Activated naive CD8-positive, alpha-beta T cell (primary cell): ENCODE data around the gene APBA2.
"Not testable (repeated sequence)": the region's sequence is repeated elsewhere in the genome, so short reads cannot be mapped to it uniquely, and the experiment has no call there.

Experiments used
- H3K27ac Mint-ChIP-seq: one replicate; pipeline ENCODE4 v1.8.0; 2021; ENCODE audit warnings: mixed read lengths
- H3K27me3 Mint-ChIP-seq: one replicate; pipeline ENCODE4 v1.8.0; 2021; ENCODE audit warnings: mixed read lengths
- H3K36me3 Mint-ChIP-seq: one replicate; pipeline ENCODE4 v1.8.0; 2021; ENCODE audit warnings: mixed read lengths
- H3K4me1 Mint-ChIP-seq: one replicate; pipeline ENCODE4 v1.8.0; 2021; ENCODE audit warnings: low read depth, mixed read lengths
- H3K4me3 Mint-ChIP-seq: one replicate; pipeline ENCODE4 v1.8.0; 2021; ENCODE audit warnings: mild to moderate bottlenecking, mixed read lengths
- H3K9me3 Mint-ChIP-seq: one replicate; pipeline ENCODE4 v1.8.0; 2021; ENCODE audit warnings: low read depth, mixed read lengths

The APBA2 gene

DNA sequence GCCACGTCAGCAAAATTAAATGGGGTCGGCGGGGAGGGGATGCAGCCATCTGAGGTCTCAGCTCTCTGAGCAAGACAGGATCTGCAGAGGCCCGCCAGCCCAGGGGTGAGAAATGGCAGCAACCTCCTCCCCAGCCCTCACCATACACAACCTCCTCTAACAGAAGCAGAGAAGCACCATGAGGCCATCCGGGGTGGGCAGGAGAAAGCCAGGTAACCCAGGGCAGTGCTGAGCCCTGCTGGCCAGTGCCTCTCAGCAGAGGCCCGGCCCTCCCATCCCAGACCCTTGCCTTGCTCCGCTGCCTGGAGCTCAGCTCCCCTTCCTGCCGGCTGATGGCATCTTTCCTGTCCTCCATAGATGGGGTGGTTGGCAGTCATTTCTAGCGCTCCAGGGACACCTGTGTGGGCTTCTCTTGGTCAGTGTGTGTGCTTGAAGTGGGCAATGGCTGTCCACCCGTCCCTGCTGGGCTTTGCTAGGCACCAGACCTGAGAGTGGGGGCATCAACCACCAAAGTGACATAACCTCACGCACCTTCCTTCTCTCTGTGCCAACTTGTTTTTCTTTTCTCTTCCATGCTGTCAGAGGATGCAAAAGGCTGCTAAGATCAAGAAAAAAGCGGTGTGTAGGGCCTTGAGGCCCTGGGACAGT, 208.0 kb downstream of the APBA2 start:
- Mint-ChIP-seq H3K9me3 (no peaks in the 10 kb centered on the region), H3K27ac (peak overlapping the region; percentile 36), H3K27me3 (no peaks in the 10 kb centered on the region), H3K4me3 (no peak overlapping the region), H3K36me3 (peaks cover 2% of the 10 kb centered on the region), H3K4me1 (peaks cover 13% of the 10 kb centered on the region)

DNA sequence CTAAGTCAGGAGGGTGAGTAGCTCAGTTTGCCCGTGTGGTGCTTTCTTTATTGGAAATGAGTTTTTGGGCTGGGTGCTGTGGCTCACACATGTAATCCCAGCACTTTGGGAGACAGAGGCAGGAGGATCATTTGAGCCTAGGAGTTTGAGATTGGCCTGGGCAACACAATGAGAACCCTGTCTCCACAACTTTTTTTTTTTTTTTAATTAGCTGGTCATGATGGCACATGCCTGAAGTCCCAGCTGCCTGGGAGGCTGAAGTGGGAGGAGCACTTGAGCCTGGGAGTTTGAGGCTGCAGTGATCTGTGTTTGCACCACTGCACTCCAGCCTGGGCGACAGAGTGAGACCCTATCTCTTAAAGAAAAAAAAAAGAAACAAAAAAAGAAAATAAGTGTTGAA, 208.9 kb downstream of the APBA2 start:
- Mint-ChIP-seq H3K9me3 (no peaks in the 10 kb centered on the region), H3K4me3 (no peak overlapping the region), H3K27me3 (no peaks in the 10 kb centered on the region), H3K4me1 (peaks cover 6% of the 10 kb centered on the region), H3K27ac (no peak overlapping the region), H3K36me3 (peaks cover 2% of the 10 kb centered on the region)

DNA sequence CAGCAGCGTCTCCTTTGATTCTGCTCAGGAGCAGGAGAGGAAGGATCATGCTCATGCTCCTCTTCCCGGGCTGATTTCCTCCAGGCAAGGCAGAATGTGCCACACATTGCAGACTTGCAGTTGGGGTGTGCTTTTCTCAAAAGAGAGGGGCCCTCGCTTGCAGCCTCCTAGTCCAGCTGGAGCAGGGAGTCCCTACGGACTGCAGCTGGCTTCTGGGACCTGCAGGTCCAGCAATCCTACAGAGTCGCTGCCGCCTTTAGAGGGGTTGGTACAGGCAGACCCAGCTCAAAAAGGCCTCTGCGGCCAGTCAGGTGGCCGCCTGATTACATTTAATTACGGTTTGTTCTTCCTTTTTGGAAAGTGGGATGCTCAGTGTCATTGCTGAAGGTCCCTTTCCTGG, 210.0 kb downstream of the APBA2 start:
- Mint-ChIP-seq H3K27me3 (no peaks in the 10 kb centered on the region), H3K4me3 (no peak overlapping the region), H3K9me3 (no peaks in the 10 kb centered on the region), H3K27ac (no peak overlapping the region), H3K4me1 (no peaks in the 10 kb centered on the region), H3K36me3 (peaks cover 2% of the 10 kb centered on the region)

DNA sequence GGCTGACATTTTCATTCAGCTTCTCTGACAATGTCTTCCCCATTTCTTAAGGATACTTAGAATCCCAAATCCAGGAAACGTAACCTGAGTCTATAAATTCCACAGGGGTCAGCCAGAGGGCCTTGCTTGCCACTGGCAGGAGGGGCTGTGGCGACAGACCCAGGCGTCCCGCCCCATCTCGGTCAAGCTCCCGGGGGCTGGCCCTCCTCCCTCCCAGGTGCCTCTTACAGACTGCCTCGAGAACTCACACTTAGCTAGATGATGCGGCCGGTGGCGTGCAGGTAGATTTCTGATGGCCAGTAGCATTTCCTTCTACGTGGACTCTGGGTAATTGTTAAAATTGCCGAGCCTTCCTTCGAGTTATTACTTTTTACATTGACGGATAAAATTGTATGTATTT, 211.4 kb downstream of the APBA2 start:
- Mint-ChIP-seq H3K36me3 (peaks cover 4% of the 10 kb centered on the region), H3K4me3 (no peak overlapping the region), H3K9me3 (no peaks in the 10 kb centered on the region), H3K27ac (no peak overlapping the region), H3K27me3 (no peaks in the 10 kb centered on the region), H3K4me1 (no peaks in the 10 kb centered on the region)

DNA sequence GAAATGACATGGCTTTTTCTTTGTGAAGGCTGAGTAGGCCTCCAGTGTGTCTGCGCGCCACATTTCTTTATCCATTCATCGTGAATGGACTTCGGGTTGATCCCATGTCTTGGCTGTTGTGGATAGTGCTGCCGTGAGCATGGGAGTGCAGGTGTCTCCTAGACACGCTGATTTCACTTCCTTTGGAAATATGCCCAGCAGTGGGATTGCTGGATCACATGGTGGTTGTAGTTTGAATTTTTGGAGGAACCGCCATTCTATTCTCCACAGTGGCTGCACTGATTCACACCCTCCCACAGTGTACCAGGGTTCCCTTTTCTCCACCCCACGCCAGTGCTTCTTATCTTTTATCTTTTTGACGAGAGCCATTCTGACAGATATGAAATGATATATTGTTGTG, 212.2 kb downstream of the APBA2 start:
- H3K27ac Mint-ChIP-seq = no peak overlapping the region
- H3K4me1 Mint-ChIP-seq = peaks cover 7% of the 10 kb centered on the region
- H3K36me3 Mint-ChIP-seq = peaks cover 2% of the 10 kb centered on the region
- H3K4me3 Mint-ChIP-seq = no peak overlapping the region
- H3K9me3 Mint-ChIP-seq = no peaks in the 10 kb centered on the region
- H3K27me3 Mint-ChIP-seq = no peaks in the 10 kb centered on the region

DNA sequence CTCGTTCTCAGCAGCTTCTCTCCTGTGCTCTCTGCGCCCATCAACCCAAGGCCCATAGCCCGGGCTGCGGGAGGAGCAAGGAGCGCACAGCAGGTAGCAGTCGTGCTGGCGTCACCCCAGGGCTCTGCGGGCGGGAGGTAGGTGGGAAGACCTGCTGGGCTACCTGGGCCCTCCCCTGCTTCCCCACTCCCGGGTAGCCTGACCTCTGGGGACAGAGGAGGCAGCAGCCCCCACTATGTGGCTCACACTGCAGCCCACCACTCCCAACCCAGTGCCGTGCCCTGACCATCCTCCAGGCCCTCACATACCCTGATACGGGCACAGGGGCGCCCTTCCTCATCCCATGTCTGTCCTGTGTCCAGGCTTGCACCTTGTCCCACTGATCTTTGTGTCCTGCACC, 212.9 kb downstream of the APBA2 start:
- Mint-ChIP-seq H3K9me3 (no peaks in the 10 kb centered on the region), H3K36me3 (peaks cover 2% of the 10 kb centered on the region), H3K4me1 (peaks cover 7% of the 10 kb centered on the region), H3K4me3 (no peak overlapping the region), H3K27me3 (no peaks in the 10 kb centered on the region), H3K27ac (no peak overlapping the region)

DNA sequence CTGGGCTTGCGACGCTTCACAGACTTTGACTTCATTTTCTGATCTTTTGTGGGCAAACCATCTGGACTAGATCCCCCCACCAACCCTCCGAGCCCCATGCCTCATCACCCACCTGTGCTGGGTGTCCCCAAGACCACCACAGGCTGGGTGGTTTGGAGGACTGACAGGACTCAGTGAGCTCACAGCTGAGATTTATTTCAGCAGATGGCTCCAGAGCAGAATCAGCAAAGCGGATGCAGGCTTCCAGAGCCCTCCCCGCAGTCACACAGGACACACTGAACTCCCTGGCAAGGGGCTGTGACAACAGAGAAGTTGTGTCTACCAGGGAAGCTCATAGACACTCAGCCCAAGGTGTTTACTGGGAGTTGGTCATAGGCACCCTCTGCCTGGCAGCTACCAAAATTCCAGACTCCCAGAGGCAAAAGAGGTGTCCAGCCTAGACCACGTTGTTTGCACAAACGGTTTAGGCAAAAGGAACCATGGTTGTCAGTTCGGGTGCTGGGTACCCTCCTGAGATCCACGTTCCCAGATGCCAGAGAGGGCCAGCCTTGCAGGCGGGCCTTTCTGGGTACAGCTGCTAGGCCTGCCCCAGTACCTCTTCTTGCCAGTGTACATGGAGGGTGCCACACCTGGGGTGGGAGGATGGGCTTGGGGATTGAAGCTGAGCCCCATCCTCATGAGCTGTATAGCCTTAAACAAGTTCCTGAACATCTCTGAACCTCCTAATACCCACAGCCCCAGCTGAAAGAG, 213.5 kb downstream of the APBA2 start:
- Mint-ChIP-seq H3K36me3 (peaks cover 2% of the 10 kb centered on the region), H3K9me3 (no peaks in the 10 kb centered on the region), H3K27me3 (no peaks in the 10 kb centered on the region), H3K4me3 (no peak overlapping the region), H3K27ac (no peak overlapping the region), H3K4me1 (peaks cover 7% of the 10 kb centered on the region)

DNA sequence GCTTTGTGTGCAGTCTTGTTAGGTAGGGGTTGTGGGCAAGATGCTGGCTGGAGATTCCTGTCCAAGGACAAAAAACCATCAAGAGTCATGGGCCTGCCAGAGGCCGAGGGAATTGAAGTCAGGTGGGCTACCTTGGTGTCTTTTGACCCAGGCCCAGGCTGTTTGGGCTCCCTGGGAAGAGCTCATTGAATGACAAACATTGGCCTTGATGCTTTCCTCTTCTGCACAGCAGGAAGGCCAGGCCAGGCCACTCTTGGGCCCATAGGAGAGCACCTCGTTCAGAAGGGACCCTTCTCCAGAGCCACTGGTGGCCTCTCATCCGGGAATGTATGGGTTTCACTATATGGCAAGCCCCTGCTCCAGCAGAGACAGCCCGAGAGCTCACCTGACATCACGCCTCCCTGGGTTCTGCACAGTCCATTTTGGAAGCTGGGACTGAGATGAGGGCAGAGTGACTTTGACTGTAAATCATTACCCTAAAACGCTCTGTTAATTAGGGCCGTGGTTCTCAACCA, 214.8 kb downstream of the APBA2 start:
- H3K4me3 Mint-ChIP-seq = no peak overlapping the region
- H3K36me3 Mint-ChIP-seq = peaks cover 2% of the 10 kb centered on the region
- H3K9me3 Mint-ChIP-seq = no peaks in the 10 kb centered on the region
- H3K27me3 Mint-ChIP-seq = no peaks in the 10 kb centered on the region
- H3K27ac Mint-ChIP-seq = no peak overlapping the region
- H3K4me1 Mint-ChIP-seq = peaks cover 7% of the 10 kb centered on the region

DNA sequence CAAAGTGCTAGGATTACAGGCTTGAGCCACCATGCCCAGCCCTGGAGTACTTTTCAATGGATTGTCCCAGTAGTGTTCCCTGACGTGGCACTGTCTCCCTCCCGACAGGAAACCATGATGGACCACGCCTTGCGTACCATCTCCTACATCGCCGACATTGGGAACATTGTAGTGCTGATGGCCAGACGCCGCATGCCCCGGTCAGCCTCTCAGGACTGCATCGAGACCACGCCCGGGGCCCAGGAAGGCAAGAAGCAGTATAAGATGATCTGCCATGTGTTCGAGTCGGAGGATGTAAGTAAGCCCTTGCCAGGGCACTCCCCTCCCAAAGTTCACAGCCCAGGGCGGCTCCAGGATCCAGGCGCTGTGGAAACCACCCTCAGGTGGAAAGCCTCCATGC, 215.7 kb downstream of the APBA2 start:
- no peaks in the 10 kb centered on the region for H3K27me3 Mint-ChIP-seq
- no peak overlapping the region for H3K4me3 Mint-ChIP-seq
- peaks cover 7% of the 10 kb centered on the region for H3K4me1 Mint-ChIP-seq
- peaks cover 2% of the 10 kb centered on the region for H3K36me3 Mint-ChIP-seq
- no peak overlapping the region for H3K27ac Mint-ChIP-seq
- H3K9me3 Mint-ChIP-seq = no peaks in the 10 kb centered on the region

DNA sequence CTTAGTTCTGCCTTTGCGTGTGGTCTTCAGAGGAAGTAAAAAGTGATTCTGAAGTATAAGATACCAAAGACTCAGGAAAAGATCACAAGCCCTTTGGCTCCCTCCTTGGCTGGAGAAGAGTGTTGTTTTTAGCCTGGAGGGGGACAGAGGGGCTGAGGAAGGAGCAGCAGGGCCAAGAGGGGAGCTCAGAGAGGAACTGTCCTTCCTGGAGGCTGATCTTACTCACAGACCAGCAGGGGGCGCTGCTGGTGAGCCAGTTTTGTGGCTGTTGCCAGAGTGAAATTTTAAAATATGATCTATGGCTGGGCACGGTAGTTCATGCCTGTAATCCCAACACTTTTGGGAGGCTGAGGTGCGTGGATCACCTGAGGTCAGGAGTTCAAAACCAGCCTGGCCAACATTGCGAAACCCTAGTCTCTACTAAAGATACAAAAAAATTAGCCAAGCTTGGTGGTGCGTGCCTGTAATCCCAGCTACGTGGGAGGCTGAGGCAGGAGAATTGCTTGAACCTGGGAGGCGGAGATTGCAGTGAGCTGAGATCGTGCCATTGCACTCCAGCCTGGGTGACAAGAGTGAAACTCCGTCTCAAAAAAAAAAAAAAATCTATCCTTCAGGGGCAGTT, 216.5 kb downstream of the APBA2 start:
- not testable (repeated sequence) for H3K36me3 Mint-ChIP-seq, H3K27me3 Mint-ChIP-seq, H3K27ac Mint-ChIP-seq, H3K4me1 Mint-ChIP-seq, H3K9me3 Mint-ChIP-seq, H3K4me3 Mint-ChIP-seq

DNA sequence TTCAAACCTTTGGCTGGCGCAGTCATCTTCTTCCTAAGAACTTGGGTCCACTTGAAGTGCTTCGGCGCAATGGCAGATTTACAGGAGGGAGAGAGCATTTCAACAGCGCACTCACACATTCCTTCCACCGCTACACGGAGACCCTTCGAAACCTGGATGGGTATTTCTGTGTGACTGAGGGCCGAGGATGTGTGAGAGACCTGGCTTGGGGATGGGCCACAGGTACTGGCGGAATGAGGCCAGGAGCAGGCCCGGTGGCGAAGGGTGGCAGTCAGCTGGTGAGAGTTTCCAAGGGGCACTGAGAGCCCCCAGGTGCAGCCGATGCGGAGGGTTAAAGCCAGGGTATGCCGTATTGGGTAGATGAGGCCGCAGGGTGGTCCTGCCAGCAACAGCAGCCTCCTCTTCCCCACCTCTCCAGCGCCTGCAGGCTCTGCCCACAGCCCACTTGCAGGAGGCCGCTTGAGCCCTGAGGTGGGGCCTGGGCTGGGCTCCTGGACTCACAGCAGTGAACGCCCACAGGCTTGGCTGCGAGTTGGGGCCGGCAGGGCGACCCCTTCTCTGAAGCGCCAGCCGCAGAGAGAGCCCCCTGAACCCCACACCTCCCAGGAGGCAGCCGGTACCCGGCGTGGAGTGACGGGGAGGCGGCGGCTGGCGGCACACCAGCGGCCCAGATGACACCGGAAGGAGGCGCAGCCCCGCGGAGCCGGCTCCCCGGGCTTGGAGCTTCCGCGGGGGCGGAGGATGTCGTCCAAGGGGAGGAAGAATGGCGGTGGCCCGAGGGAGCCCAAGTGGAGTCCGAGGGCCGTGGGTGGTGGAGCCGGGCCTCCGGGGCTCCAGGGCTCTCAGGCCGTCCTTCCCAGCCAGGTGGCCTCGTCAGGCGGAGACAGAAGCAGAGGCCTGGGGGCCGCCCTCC, 217.4 kb downstream of the APBA2 start:
- Mint-ChIP-seq H3K4me1 (peaks cover 7% of the 10 kb centered on the region), H3K27me3 (no peaks in the 10 kb centered on the region), H3K36me3 (peaks cover 2% of the 10 kb centered on the region), H3K9me3 (no peaks in the 10 kb centered on the region), H3K4me3 (no peak overlapping the region), H3K27ac (no peak overlapping the region)

DNA sequence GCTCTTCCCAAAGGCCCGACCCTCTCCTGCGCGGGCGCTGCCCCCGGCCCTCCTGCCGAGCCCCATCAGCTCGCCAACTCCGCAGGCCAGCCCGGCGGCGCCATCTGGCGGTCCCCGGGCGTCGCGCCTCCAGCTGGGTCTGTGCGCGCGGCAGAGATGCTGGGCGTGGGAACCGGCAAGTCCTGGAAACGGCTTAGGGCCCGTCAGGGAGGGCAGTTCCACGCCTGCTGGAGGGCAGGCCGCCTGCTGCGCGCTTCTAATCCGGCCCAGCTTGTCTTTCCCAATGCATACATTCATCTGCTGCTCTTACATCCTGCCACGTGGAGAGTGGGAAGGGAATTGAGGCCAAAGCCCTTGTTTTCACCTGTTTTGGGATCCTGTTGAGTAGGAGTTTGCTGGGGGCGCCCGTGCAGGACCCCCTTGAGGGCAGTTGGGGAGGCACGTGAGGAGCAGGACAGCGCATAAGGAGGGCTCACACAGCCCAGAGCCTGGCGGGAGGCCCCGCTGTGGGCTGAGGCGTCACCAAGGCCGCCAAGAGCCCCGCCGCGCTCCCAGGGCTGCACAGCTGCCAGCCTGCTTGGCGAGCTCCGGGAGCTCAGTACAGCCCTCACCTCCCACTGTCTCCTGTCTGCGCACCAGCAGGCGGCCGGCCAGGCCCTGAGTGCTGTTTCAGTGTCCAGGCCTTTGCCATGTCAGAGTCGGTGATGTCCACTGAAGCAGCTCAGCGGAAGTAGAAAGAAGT, 218.2 kb downstream of the APBA2 start:
- Mint-ChIP-seq H3K27me3 (no peaks in the 10 kb centered on the region), H3K9me3 (no peaks in the 10 kb centered on the region), H3K27ac (no peak overlapping the region), H3K4me1 (peaks cover 7% of the 10 kb centered on the region), H3K36me3 (peaks cover 2% of the 10 kb centered on the region), H3K4me3 (no peak overlapping the region)

DNA sequence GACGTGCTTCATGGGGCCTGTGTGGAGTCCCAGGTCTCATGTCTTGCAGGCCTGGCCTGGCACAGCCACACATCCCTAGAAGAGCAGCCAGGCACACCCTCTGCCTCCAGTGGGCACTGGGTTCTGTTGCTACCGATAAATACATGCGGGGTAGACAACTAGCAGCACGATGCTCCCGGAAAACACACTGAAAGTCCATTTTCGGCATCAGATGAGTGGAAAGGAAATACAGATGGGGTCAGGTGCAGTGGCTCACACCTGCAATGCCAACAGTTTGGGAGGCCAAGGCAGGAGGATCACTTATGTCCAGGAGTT, 218.7 kb downstream of the APBA2 start:
- H3K4me3 Mint-ChIP-seq = no peak overlapping the region
- H3K27ac Mint-ChIP-seq = no peak overlapping the region
- peaks cover 2% of the 10 kb centered on the region for H3K36me3 Mint-ChIP-seq
- peaks cover 7% of the 10 kb centered on the region for H3K4me1 Mint-ChIP-seq
- no peaks in the 10 kb centered on the region for H3K27me3 Mint-ChIP-seq
- no peaks in the 10 kb centered on the region for H3K9me3 Mint-ChIP-seq

DNA sequence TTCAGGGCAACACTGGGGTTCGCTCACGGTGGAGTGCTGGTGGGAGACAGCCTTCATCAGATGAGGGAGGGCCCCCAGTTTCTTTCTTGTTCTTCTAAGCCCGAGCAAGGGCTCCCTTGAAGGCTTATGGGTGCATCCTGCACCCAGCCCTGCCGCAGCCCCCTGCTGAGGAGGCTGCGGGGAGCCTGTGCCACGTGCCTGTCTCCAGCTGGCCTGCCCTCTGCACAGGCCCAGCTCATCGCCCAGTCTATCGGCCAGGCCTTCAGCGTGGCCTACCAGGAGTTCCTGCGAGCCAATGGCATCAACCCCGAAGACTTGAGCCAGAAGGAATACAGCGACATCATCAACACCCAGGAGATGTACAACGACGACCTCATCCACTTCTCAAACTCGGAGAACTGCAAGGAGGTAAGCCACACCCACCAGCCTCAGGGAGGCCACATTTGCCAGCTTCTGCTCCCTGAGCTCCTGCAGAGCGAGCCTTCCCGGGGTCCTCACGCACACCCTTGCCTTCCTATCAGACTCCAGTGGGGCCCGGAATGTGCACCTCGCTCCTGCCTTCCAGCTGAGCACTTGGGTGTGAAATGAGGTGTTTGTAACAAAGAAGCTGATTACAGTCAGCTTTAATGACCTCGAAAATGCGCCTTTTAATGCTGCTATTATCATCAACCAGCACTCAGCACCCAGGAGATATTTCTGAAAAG, 219.5 kb downstream of the APBA2 start:
- Mint-ChIP-seq H3K4me3 (no peak overlapping the region), H3K9me3 (no peaks in the 10 kb centered on the region), H3K4me1 (peaks cover 7% of the 10 kb centered on the region), H3K36me3 (peaks cover 2% of the 10 kb centered on the region), H3K27me3 (no peaks in the 10 kb centered on the region), H3K27ac (no peak overlapping the region)
